ENCODE results near the gene MORN2. TPM values are rescaled to one million over a fixed set of nuclear protein-coding genes. Genes with fewer than 3 reads are reported as not detected.

MORN2 gene

DNA sequence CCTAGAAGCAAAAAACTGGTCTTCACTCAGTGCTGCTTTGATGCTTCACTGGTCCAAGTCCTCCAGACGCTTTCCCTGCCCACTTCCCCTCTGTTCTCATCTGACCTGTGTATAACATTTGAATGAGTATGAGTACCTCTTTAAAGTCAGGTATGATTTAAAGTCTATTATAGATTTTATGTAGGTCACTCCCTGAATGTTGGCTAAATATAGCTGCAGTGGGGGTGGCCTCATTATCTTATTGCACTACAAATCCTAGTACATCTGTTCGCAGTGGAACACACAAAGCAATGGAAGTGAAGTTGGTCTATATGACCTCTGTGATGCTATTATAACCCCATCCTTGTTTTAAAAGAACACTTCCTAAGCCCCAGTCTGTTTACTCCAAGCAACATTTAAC lies 47.1 kb downstream of the MORN2 start:
- H3K27me3 ChIP-seq (ENCODE audit: control insufficient read depth in 3 of 3, insufficient read depth in 3 of 3, low read depth in 1 of 3, low read length in 3 of 3), result no peaks in the 10 kb centered on the region
- H3K4me2 ChIP-seq (ENCODE audit: insufficient read depth, low read length, poor library complexity, severe bottlenecking), result no peak overlapping the region
- no peak overlapping the region for H2BK12ac ChIP-seq (ENCODE audit: low read length)
- H2BK5ac ChIP-seq (ENCODE audit: low read length), result no peak overlapping the region
- H2AK5ac ChIP-seq (ENCODE audit: low read depth, low read length), result no peak overlapping the region
- H4K91ac ChIP-seq (ENCODE audit: low read depth, low read length, poor library complexity), result no peak overlapping the region
- no peak overlapping the region for H3K18ac ChIP-seq (ENCODE audit: low read length)
- no peak overlapping the region for H3K4ac ChIP-seq (ENCODE audit: low read length)
- H3K27ac ChIP-seq (replicated peaks; ENCODE audit: low read length), result no peak overlapping the region
- H3K36me3 ChIP-seq (replicated peaks in 1 of 2; ENCODE audit: control insufficient read depth in 2 of 2, insufficient read depth in 2 of 2, low read length in 2 of 2), result no peaks in the 10 kb centered on the region
- H3K4me1 ChIP-seq (ENCODE audit: control insufficient read depth in 2 of 2, insufficient read depth in 1 of 2, low read depth in 1 of 2, low read length in 2 of 2), result no peaks in the 10 kb centered on the region
- no peaks in the 10 kb centered on the region for H3K9me3 ChIP-seq (replicated peaks in 1 of 2; ENCODE audit: control insufficient read depth in 2 of 2, insufficient read depth in 1 of 2, low read depth in 1 of 2, low read length in 2 of 2)
- no peak overlapping the region for H4K8ac ChIP-seq (ENCODE audit: low read depth, low read length)
- no peak overlapping the region for H3K23ac ChIP-seq (ENCODE audit: low read depth, low read length, poor library complexity)
- no peak overlapping the region for H2BK120ac ChIP-seq (ENCODE audit: low read depth, low read length)
- no peak overlapping the region for H3K14ac ChIP-seq (ENCODE audit: low read length)
- no peak overlapping the region for H3K9ac ChIP-seq (ENCODE audit: low read depth, low read length, poor library complexity)
- H3K79me1 ChIP-seq (ENCODE audit: low read depth, low read length), result no peaks in the 10 kb centered on the region
- DNase-seq (ENCODE audit: low spot score), result no peak
- H2AFZ ChIP-seq (ENCODE audit: low read length), result no peak overlapping the region
- no peak overlapping the region for H3K4me3 ChIP-seq (ENCODE audit: low read length in 2 of 2)
- H2BK15ac ChIP-seq (ENCODE audit: low read length), result no peak overlapping the region
- no CpG with 5 or more reads among the region's 2 CpGs for WGBS, 2 donors (ENCODE audit: extremely low coverage in 2 of 2, insufficient read length in 2 of 2, insufficient replicate concordance in 1 of 2)

DNA sequence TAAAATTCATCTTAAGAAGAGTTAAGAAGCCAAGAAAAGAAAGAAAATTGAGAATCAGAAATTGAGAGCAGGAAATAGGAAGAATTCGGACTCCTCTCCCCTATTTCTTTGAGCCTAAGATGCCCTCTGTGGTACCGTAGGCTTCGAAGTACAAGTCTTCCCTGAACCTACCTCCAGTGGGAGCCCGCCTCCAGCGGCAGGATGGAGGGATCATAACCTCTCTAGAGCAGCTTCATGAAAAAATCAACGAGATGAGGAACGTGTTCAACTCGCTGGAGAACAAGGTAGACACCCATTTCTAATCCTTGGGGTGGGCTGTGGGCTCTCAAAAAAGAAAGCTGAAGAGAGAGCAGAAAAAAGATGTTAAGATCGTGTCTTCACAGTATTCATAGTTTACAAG lies 50.2 kb downstream of the MORN2 start:
- Histone ChIP-seq H3K14ac (ENCODE audit: low read length) (no peak overlapping the region), H3K9me3 (replicated peaks in 1 of 2; ENCODE audit: control insufficient read depth in 2 of 2, insufficient read depth in 1 of 2, low read depth in 1 of 2, low read length in 2 of 2) (no peaks in the 10 kb centered on the region), H2AFZ (ENCODE audit: low read length) (no peak overlapping the region), H3K4me2 (ENCODE audit: insufficient read depth, low read length, poor library complexity, severe bottlenecking) (no peak overlapping the region), H2BK120ac (ENCODE audit: low read depth, low read length) (no peak overlapping the region), H3K4me1 (ENCODE audit: control insufficient read depth in 2 of 2, insufficient read depth in 1 of 2, low read depth in 1 of 2, low read length in 2 of 2) (no peaks in the 10 kb centered on the region), H3K4me3 (ENCODE audit: low read length in 2 of 2) (no peak overlapping the region), H3K18ac (ENCODE audit: low read length) (no peak overlapping the region), H3K4ac (ENCODE audit: low read length) (no peak overlapping the region), H4K8ac (ENCODE audit: low read depth, low read length) (no peak overlapping the region), H3K23ac (ENCODE audit: low read depth, low read length, poor library complexity) (no peak overlapping the region), H3K27ac (replicated peaks; ENCODE audit: low read length) (no peak overlapping the region), H2BK15ac (ENCODE audit: low read length) (no peak overlapping the region), H2AK5ac (ENCODE audit: low read depth, low read length) (no peak overlapping the region), H4K91ac (ENCODE audit: low read depth, low read length, poor library complexity) (no peak overlapping the region), H2BK12ac (ENCODE audit: low read length) (no peak overlapping the region), H3K27me3 (ENCODE audit: control insufficient read depth in 3 of 3, insufficient read depth in 3 of 3, low read depth in 1 of 3, low read length in 3 of 3) (no peaks in the 10 kb centered on the region), H3K79me1 (ENCODE audit: low read depth, low read length) (no peaks in the 10 kb centered on the region), H2BK5ac (ENCODE audit: low read length) (no peak overlapping the region), H3K36me3 (replicated peaks in 1 of 2; ENCODE audit: control insufficient read depth in 2 of 2, insufficient read depth in 2 of 2, low read length in 2 of 2) (no peaks in the 10 kb centered on the region), H3K9ac (ENCODE audit: low read depth, low read length, poor library complexity) (no peak overlapping the region)
- no CpG with 5 or more reads among the region's 9 CpGs for WGBS, 2 donors (ENCODE audit: extremely low coverage in 2 of 2, insufficient read length in 2 of 2, insufficient replicate concordance in 1 of 2)
- DNase-seq (ENCODE audit: low spot score), result no peak

DNA sequence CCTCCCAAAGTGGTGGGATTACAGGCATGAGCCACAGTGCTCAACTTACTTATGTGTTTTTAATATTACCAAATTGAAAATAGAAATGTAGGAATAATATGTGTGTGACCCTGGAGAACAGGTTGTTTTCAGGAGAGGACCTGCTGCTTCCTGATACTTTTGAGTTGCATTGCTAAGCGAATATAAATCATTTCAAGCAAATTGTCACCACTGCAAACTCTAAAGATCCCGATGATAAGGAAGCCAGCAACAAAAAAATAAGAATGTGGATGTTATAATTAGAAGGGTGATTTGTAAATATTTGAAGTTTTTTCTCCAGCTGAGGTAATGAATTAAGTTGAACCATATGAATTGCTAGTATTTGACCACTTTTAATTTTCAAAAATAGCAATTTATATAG lies 54.8 kb downstream of the MORN2 start:
- Histone ChIP-seq H3K4ac (ENCODE audit: low read length) (no peak overlapping the region), H3K18ac (ENCODE audit: low read length) (no peak overlapping the region), H2BK12ac (ENCODE audit: low read length) (no peak overlapping the region), H3K14ac (ENCODE audit: low read length) (no peak overlapping the region), H3K4me3 (ENCODE audit: low read length in 2 of 2) (no peak overlapping the region), H3K27me3 (ENCODE audit: control insufficient read depth in 3 of 3, insufficient read depth in 3 of 3, low read depth in 1 of 3, low read length in 3 of 3) (no peaks in the 10 kb centered on the region), H4K8ac (ENCODE audit: low read depth, low read length) (no peak overlapping the region), H3K4me1 (ENCODE audit: control insufficient read depth in 2 of 2, insufficient read depth in 1 of 2, low read depth in 1 of 2, low read length in 2 of 2) (no peaks in the 10 kb centered on the region), H3K9ac (ENCODE audit: low read depth, low read length, poor library complexity) (no peak overlapping the region), H3K9me3 (replicated peaks in 1 of 2; ENCODE audit: control insufficient read depth in 2 of 2, insufficient read depth in 1 of 2, low read depth in 1 of 2, low read length in 2 of 2) (no peaks in the 10 kb centered on the region), H3K79me1 (ENCODE audit: low read depth, low read length) (no peaks in the 10 kb centered on the region), H2AK5ac (ENCODE audit: low read depth, low read length) (no peak overlapping the region), H2AFZ (ENCODE audit: low read length) (no peak overlapping the region), H3K4me2 (ENCODE audit: insufficient read depth, low read length, poor library complexity, severe bottlenecking) (no peak overlapping the region), H2BK120ac (ENCODE audit: low read depth, low read length) (no peak overlapping the region), H3K23ac (ENCODE audit: low read depth, low read length, poor library complexity) (no peak overlapping the region), H3K36me3 (replicated peaks in 1 of 2; ENCODE audit: control insufficient read depth in 2 of 2, insufficient read depth in 2 of 2, low read length in 2 of 2) (no peaks in the 10 kb centered on the region), H2BK15ac (ENCODE audit: low read length) (no peak overlapping the region), H3K27ac (replicated peaks; ENCODE audit: low read length) (no peak overlapping the region), H4K91ac (ENCODE audit: low read depth, low read length, poor library complexity) (no peak overlapping the region), H2BK5ac (ENCODE audit: low read length) (no peak overlapping the region)
- no CpG with 5 or more reads among the region's 2 CpGs for WGBS, 2 donors (ENCODE audit: extremely low coverage in 2 of 2, insufficient read length in 2 of 2, insufficient replicate concordance in 1 of 2)
- DNase-seq (ENCODE audit: low spot score), result no peak

Small RNA genes within 50 kb of the gene (small RNA-seq; reads per million reads assigned to genes)
- gene RNU6-851P (ENCODE audit: insufficient read depth), result not detected
